Suprapubic skin (tissue), 3 donors: ENCODE measurements around the gene CD36.

Experiments
- CTCF ChIP-seq, 2 donors: fragments of 200-600 bp in 1 of 2; fragments of 450-650 bp in 1 of 2; sonication (generic) in 1 of 2; IDR thresholded peaks; one replicate each; pipeline ENCODE4 v1.5.1; 2016 to 2019; ENCODE audit warnings: antibody characterized with exemption in 2 of 2, mild to moderate bottlenecking in 1 of 2, moderate library complexity in 1 of 2
- EP300 ChIP-seq: sonication (generic); formaldehyde crosslinking; IDR thresholded peaks from one replicate; pipeline ENCODE4 v1.6.1; 2017; ENCODE audit warnings: antibody characterized with exemption
- POLR2A ChIP-seq, 2 donors: fragments of 450-650 bp; IDR thresholded peaks; one replicate each; pipeline ENCODE4 v1.6.1; 2017; ENCODE audit warnings: antibody characterized with exemption in 2 of 2, mild to moderate bottlenecking in 2 of 2, moderate library complexity in 2 of 2

- TF ChIP-seq CTCF (IDR thresholded peaks at IDR 0.05) (no peak), EP300 (no peak), POLR2A (IDR thresholded peaks at IDR 0.05) (no peak)
These were observed 73.1 kb downstream of the CD36 start for GRCh38 chr7:80711531-80711930.
